Left lung (tissue), 10 donors: ENCODE data around the gene SLC13A2. TPM values are rescaled to one million over a fixed set of nuclear protein-coding genes. Genes with fewer than 3 reads are reported as not detected.

Source experiments
- ATAC-seq: fragments of 200-7000 bp; cut with Tn5 transposase; one replicate; pipeline ENCODE4 v1.9.1; 2020; ENCODE audit warnings: moderate library complexity
- DNase-seq, 4 donors: peaks; one replicate each; pipeline ENCODE4 v3.0.0-alpha.2; 2013 to 2020
- H3K27ac ChIP-seq, 2 donors: fragments of 200-600 bp; sonication (generic) in 1 of 2; one replicate each; pipeline versions ENCODE4 v1.5.0 to v1.8.0; 2020 to 2021
- H3K27me3 ChIP-seq, 2 donors: fragments of 200-600 bp; sonication (generic) in 1 of 2; one replicate each; pipeline versions ENCODE4 v1.5.0 to v1.8.0; 2020 to 2021
- H3K36me3 ChIP-seq, 2 donors: fragments of 200-600 bp; sonication (generic) in 1 of 2; one replicate each; pipeline versions ENCODE4 v1.5.0 to v1.8.0; 2020 to 2021
- H3K4me1 ChIP-seq, 2 donors: fragments of 200-600 bp; one replicate each; pipeline ENCODE4 v1.8.0; 2021
- H3K4me3 ChIP-seq, 2 donors: fragments of 200-600 bp; sonication (generic) in 1 of 2; one replicate each; pipeline versions ENCODE4 v1.5.0 to v1.8.0; 2020 to 2021; ENCODE audit warnings: mild to moderate bottlenecking in 1 of 2
- H3K9me3 ChIP-seq, 2 donors: fragments of 200-600 bp; sonication (generic) in 1 of 2; one replicate each; pipeline versions ENCODE4 v1.5.0 to v1.8.0; 2020 to 2021
- CTCF ChIP-seq, 2 donors: fragments of 200-600 bp; sonication (generic) in 1 of 2; IDR thresholded peaks; one replicate each; pipeline versions ENCODE4 v1.5.0 to v1.8.0; 2021; ENCODE audit warnings: antibody characterized with exemption in 2 of 2
- intact Hi-C, 2 donors: fragments of 100-400 bp; cut with DNase I; formaldehyde crosslinking; loops; one replicate each; pipeline versions ENCODE4 v1.11.2 to v1.14.2; 2022
- polyA plus RNA-seq, 6 donors: library from polyadenylated mRNA; unstranded; fragments of 120-200 nt; gene quantifications; one replicate each; pipeline ENCODE4 v1.2.1, GENCODE V29; 2013; ENCODE audit not compliant: insufficient read length in 6 of 6
- total RNA-seq, 2 donors: library from RNA; stranded (reverse); fragmentation: NEBNext Ultra II Directional; extraction: Animal tissue kit (Norgen Biotek cat#: 25700); gene quantifications; one replicate each; pipeline ENCODE4 v1.2.1, GENCODE V29; 2021
- donor health status: DM: no; HTN: yes; CAD: no.
- donor health status: DM: no; HTN: no; CAD: no.

Gene SLC13A2
- total and polyA plus RNA-seq, 8 donors: 0.13 to 0.60 (median 0.42) TPM; not detected in 2

GRCh38 chr17:28497931-28498330 lies 24.5 kb downstream of the SLC13A2 start:
- no peaks in the 10 kb centered on the region for H3K9me3 ChIP-seq
- DNase-seq (peak in 1 of 4 donors; percentile 74), ATAC-seq (peak; percentile 31)
- no peaks in the 10 kb centered on the region for H3K4me1 ChIP-seq
- intact Hi-C loops: loop anchor here (5.0 kb wide), 2 partner anchors 39 to 54 kb away; partner anchors contain the start of gene UNC119 (in 1 of the 2)
- H3K4me3 ChIP-seq: no peak overlapping the region
- H3K27me3 ChIP-seq: peaks cover 0 to 25% of the 10 kb centered on the region in 2 donors
- H3K36me3 ChIP-seq: no peaks in the 10 kb centered on the region
- no peak overlapping the region for H3K27ac ChIP-seq
- TF ChIP-seq CTCF (IDR thresholded peaks at IDR 0.05): no peak

GRCh38 chr17:28498652-28499363 lies 25.4 kb downstream of the SLC13A2 start:
- Histone ChIP-seq H3K36me3 (no peaks in the 10 kb centered on the region), H3K9me3 (no peaks in the 10 kb centered on the region), H3K4me3 (no peak overlapping the region), H3K27ac (no peak overlapping the region), H3K4me1 (no peaks in the 10 kb centered on the region), H3K27me3 (peaks cover 0 to 16% of the 10 kb centered on the region in 2 donors)
- no peak for ATAC-seq
- DNase-seq: no peak
- intact Hi-C loops: loop anchor here (5.0 kb wide), 2 partner anchors 38 to 53 kb away; partner anchors contain the start of gene UNC119 (in 1 of the 2)
- no peak for TF ChIP-seq CTCF (IDR thresholded peaks at IDR 0.05)

GRCh38 chr17:28499364-28499664 lies 25.9 kb downstream of the SLC13A2 start:
- H3K4me1 ChIP-seq: no peaks in the 10 kb centered on the region
- no peaks in the 10 kb centered on the region for H3K9me3 ChIP-seq
- ATAC-seq: no peak
- no peak for DNase-seq
- H3K4me3 ChIP-seq: no peak overlapping the region
- TF ChIP-seq CTCF (IDR thresholded peaks at IDR 0.05): no peak
- H3K27me3 ChIP-seq: peaks cover 0 to 11% of the 10 kb centered on the region in 2 donors
- H3K27ac ChIP-seq: no peak overlapping the region
- intact Hi-C loops: loop anchor here (5.0 kb wide), 2 partner anchors 38 to 53 kb away; partner anchors contain the start of gene UNC119 (in 1 of the 2)
- no peaks in the 10 kb centered on the region for H3K36me3 ChIP-seq

- Histone ChIP-seq H3K4me1 (no peaks in the 10 kb centered on the region), H3K36me3 (no peaks in the 10 kb centered on the region), H3K9me3 (no peaks in the 10 kb centered on the region), H3K4me3 (no peak overlapping the region), H3K27me3 (peaks cover 0 to 9% of the 10 kb centered on the region in 2 donors), H3K27ac (no peak overlapping the region)
- no peak for DNase-seq
- no peak for ATAC-seq
- TF ChIP-seq CTCF (IDR thresholded peaks at IDR 0.05): no peak
- intact Hi-C loops: loop anchor here (5.0 kb wide), 2 partner anchors 37 to 52 kb away; partner anchors contain the start of gene UNC119 (in 1 of the 2)
These were observed 26.4 kb downstream of the SLC13A2 start for GRCh38 chr17:28499684-28500357.

- Histone ChIP-seq H3K4me1 (no peaks in the 10 kb centered on the region), H3K27me3 (peaks cover 0 to 8% of the 10 kb centered on the region in 2 donors), H3K4me3 (no peak overlapping the region), H3K9me3 (no peaks in the 10 kb centered on the region), H3K36me3 (no peaks in the 10 kb centered on the region), H3K27ac (no peak overlapping the region)
- ATAC-seq: no peak
- TF ChIP-seq CTCF (IDR thresholded peaks at IDR 0.05): no peak
- no peak for DNase-seq
- intact Hi-C loops: no loop called here
These were observed 27.4 kb downstream of the SLC13A2 start for GRCh38 chr17:28500712-28501379.
